ENCODE results near the gene NRARP.

- TF ChIP-seq CTCF (conservative IDR thresholded peaks at IDR 0.05; ENCODE audit: low read length) (no peak), EZH2phosphoT487 (IDR thresholded peaks at IDR 0.05; ENCODE audit: borderline replicate concordance, low read depth, low read length) (no peak)
Measured at GRCh38 chr9:137273095-137273490, 29.0 kb downstream of the NRARP start.
